Breast epithelium (tissue), 4 donors: ENCODE results near the gene ABTB1. TPM values are rescaled to one million over a fixed set of nuclear protein-coding genes. Genes with fewer than 3 reads are reported as not detected.

Experiments used
- DNase-seq, 2 donors: peaks; one replicate each; pipeline ENCODE4 v3.0.0-alpha.2; 2019; ENCODE audit warnings: low spot score in 2 of 2
- H3K27ac ChIP-seq, 2 donors: fragments of 200-600 bp; sonication (generic) in 1 of 2; one replicate each; pipeline ENCODE4 v1.5.1; 2016 to 2019; ENCODE audit warnings: mild to moderate bottlenecking in 1 of 2
- H3K27me3 ChIP-seq, 2 donors: fragments of 200-600 bp; sonication (generic) in 1 of 2; one replicate each; pipeline versions ENCODE4 v1.5.1 to v1.6.0; 2017 to 2019; ENCODE audit warnings: control low read depth in 1 of 2, mild to moderate bottlenecking in 1 of 2
- H3K36me3 ChIP-seq: fragments of 200-600 bp; one replicate; pipeline ENCODE4 v1.5.1; 2019
- H3K4me1 ChIP-seq, 2 donors: fragments of 200-600 bp; sonication (generic); one replicate each; pipeline ENCODE4 v1.5.1; 2016 to 2019; ENCODE audit warnings: control low read depth in 1 of 2
- H3K4me3 ChIP-seq, 3 donors: fragments of 200-600 bp; sonication (generic); 1 replicate in 2 of 3; 2 replicates in 1 of 3; pipeline ENCODE4 v1.5.1; 2016 to 2019; ENCODE audit warnings: mild to moderate bottlenecking in 3 of 3, moderate library complexity in 2 of 3
- H3K9me3 ChIP-seq, 2 donors: fragments of 200-600 bp; sonication (generic) in 1 of 2; one replicate each; pipeline ENCODE4 v1.5.1; 2016 to 2019; ENCODE audit warnings: control low read depth in 1 of 2
- CTCF ChIP-seq, 3 donors: fragments of 450-650 bp; IDR thresholded peaks; one replicate each; pipeline ENCODE4 v1.5.1; 2016 to 2017; ENCODE audit warnings: antibody characterized with exemption in 3 of 3, mild to moderate bottlenecking in 3 of 3, moderate library complexity in 3 of 3
- POLR2A ChIP-seq: fragments of 450-650 bp; IDR thresholded peaks from one replicate; pipeline ENCODE4 v1.6.1; 2016; ENCODE audit warnings: antibody characterized with exemption, mild to moderate bottlenecking, moderate library complexity
- POLR2AphosphoS5 ChIP-seq, 3 donors: sonication (generic); formaldehyde crosslinking; IDR thresholded peaks; one replicate each; pipeline ENCODE4 v1.6.1; 2017; ENCODE audit warnings: antibody characterized with exemption in 3 of 3
- intact Hi-C: fragments of 100-400 bp; cut with DNase I; formaldehyde crosslinking; loops from one replicate; pipeline ENCODE4 v1.15.1; 2023; ENCODE audit warnings: low total_unique reads
- total RNA-seq, 3 donors: library from RNA; depleted of rRNA; stranded (reverse); fragments of >200 nt; gene quantifications; one replicate each; pipeline ENCODE4 v1.1.0, GENCODE V29; 2016

Gene ABTB1
- total RNA-seq, 3 donors from 2014 or later, result 32.0 to 43.6 (median 40.2) TPM

- Histone ChIP-seq H3K36me3 (peaks cover 6% of the 10 kb centered on the region), H3K27me3 (no peaks in the 10 kb centered on the region), H3K4me1 (peaks cover 0 to 3% of the 10 kb centered on the region in 2 donors), H3K9me3 (no peaks in the 10 kb centered on the region), H3K27ac (peak overlapping the region; percentile 85 to 95), H3K4me3 (peak overlapping the region; percentile 93 to 99 (median 97))
- TF ChIP-seq POLR2AphosphoS5 (IDR thresholded peaks at IDR 0.05) (no peak), POLR2A (no peak)
- intact Hi-C loops, result no loop called here
- DNase-seq, result peak in 1 of 2 donors; percentile 51
Measured at GRCh38 chr3:127671523-127672428, 976 bp upstream of the ABTB1 start.

- Histone ChIP-seq H3K4me1 (peaks cover 0 to 3% of the 10 kb centered on the region in 2 donors), H3K27me3 (no peaks in the 10 kb centered on the region), H3K27ac (peak overlapping the region; percentile 85 to 95), H3K36me3 (peaks cover 6% of the 10 kb centered on the region), H3K9me3 (no peaks in the 10 kb centered on the region), H3K4me3 (peak overlapping the region; percentile 93 to 99 (median 97))
- TF ChIP-seq POLR2AphosphoS5 (IDR thresholded peaks at IDR 0.05) (no peak), POLR2A (no peak), CTCF (IDR thresholded peaks at IDR 0.05) (no peak)
- intact Hi-C loops, result no loop called here
- DNase-seq, result peak in 1 of 2 donors; percentile 55
Measured at GRCh38 chr3:127673191-127674100, 694 bp downstream of the ABTB1 start.

- peak overlapping the region; percentile 93 to 99 (median 97) for H3K4me3 ChIP-seq
- H3K27me3 ChIP-seq, result no peaks in the 10 kb centered on the region
- no peaks in the 10 kb centered on the region for H3K9me3 ChIP-seq
- H3K4me1 ChIP-seq, result peaks cover 0 to 3% of the 10 kb centered on the region in 2 donors
- peak overlapping the region in 1 of 2 donors; percentile 95 for H3K27ac ChIP-seq
- TF ChIP-seq POLR2A (no peak), POLR2AphosphoS5 (IDR thresholded peaks at IDR 0.05) (no peak), CTCF (IDR thresholded peaks at IDR 0.05) (no peak)
- DNase-seq, result peak in 1 of 2 donors; percentile 41
- intact Hi-C loops, result no loop called here
- H3K36me3 ChIP-seq, result peaks cover 6% of the 10 kb centered on the region
Measured at GRCh38 chr3:127674101-127674721, 1.5 kb downstream of the ABTB1 start.

- intact Hi-C loops, result no loop called here
- peak in 1 of 2 donors; percentile 36 for DNase-seq
- Histone ChIP-seq H3K27ac (peak overlapping the region in 1 of 2 donors; percentile 95), H3K27me3 (no peaks in the 10 kb centered on the region), H3K4me1 (peaks cover 0 to 3% of the 10 kb centered on the region in 2 donors), H3K4me3 (no peak overlapping the region), H3K36me3 (peaks cover 6% of the 10 kb centered on the region), H3K9me3 (no peaks in the 10 kb centered on the region)
- TF ChIP-seq POLR2A (no peak), POLR2AphosphoS5 (IDR thresholded peaks at IDR 0.05) (no peak), CTCF (IDR thresholded peaks at IDR 0.05) (no peak)
Measured at GRCh38 chr3:127674790-127675189, 2.0 kb downstream of the ABTB1 start.
